HT-29 (cell line): Measurements from ENCODE around the gene CLNS1A. TPM values are rescaled to one million over a fixed set of nuclear protein-coding genes. Genes with fewer than 3 reads are reported as not detected.
A peak's percentile ranks its signal among the peaks of the same experiment; 100 is the strongest.
"Not testable (repeated sequence)": the region's sequence is repeated elsewhere in the genome, so short reads cannot be mapped to it uniquely, and the experiment has no call there.

ENCODE experiments used
- DNase-seq: peaks from one replicate; pipeline ENCODE4 v3.0.0-alpha.2; 2015; ENCODE audit warnings: low spot score
- total RNA-seq: library from RNA; depleted of rRNA; stranded (reverse); fragments of >200 nt; shearing (Covaris generic); gene quantifications from 2 replicates; pipeline ENCODE4 v1.2.3, GENCODE V29; 2014

Gene CLNS1A
- total RNA-seq, 1 experiment from 2014 or later: 213 TPM

DNA sequence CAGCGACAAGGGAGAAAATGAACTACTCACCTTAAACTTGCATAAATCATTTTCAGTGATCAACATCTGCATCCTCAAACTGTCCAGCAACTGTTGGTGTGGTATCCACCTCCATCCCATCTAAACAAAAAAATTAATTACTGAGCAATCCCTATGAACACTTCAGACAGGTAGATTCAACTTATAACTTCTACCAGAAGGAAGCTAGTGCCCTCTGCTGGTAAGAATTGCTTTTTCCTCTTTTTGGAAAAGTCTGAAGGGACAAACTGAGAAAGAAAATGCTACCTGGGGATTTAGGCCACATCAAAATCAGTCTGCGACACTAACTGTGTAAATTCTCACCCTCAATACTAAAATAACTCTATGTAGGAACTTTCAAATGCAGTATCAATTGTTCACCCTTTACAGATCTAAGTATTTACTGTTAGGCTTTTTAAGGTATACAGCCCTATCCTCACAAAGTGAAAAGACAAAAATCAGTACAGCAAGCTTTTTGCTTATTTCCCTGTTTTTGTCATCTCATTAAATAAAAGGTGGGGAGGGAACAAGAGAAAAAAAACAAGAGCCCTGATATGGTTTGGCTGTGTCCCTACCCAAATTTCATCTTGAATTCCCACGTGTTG is 17.9 kb downstream of the CLNS1A start:
- DNase-seq: peak; percentile 90

DNA sequence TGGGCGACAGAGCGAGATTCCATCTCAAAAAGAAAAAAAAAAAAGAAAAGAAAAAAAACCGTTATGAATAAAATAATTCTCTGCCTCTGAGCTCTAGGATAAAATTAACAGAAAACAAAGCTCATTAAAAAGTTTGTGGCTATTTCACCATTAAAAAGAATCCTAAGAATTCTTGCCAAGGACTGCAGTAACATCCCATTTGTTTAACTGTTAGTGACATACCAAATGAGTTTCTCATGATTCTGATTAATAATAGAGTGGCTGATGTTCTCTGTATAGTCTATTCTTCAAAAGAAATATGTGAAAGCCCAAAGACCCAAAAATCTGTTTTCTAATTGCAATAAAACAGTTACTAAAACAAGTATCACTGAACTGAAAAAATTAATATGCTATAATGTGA is 19.7 kb downstream of the CLNS1A start:
- DNase-seq: no peak

DNA sequence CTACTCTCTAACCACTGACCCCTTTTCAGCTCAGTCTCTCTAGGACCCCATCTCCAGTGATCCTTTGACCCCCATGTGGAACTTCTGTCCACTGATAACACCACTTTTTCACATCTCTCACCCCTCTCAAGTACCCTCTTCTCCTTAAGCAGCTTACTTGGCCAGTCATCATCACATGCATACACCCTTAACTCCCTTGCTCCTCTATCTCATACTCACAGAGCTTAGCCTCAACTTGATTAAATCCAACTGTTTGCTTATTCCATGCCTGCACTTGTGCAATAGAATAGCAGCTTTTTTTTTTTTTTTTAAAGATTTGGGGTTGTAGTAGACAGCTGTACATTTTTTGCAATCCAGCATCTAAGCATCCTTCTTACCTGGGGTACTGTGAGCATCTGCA is 25.7 kb downstream of the CLNS1A start:
- no peak for DNase-seq

DNA sequence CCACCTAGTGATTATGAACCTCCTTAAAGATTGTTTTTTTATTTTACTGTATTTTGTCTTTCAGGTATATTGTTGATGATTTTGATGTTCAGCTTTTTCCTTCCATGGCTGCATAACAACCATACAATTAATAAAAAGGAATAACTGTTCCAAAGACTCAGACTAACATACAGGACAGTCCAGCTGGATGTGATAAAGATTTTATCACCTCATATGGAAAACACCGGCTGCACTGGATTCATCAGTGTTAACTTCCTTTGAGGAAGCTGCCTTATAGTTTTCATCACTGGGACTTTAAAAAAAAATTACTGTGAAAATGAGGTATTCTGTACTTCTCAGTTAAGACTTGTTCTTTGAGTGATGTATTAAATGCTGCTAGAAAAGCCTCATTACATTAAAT is 28.4 kb downstream of the CLNS1A start:
- no peak for DNase-seq

DNA sequence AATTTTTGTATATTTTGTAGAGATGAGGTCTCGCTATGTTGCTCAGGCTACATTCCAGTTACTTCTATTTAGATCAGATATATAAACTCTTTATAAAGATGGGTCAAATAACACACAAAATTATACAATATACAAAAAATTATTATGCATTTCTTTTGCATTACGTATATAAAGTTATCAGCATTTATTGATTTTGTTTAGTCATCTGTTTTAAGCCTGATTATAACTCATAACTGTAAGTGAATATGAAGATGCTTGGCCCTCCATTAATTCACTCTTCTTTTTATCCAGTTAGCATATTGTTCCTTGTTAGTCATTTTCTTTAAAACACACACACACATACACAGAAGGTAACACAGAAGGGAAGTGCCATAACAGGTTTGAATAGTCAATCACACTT is 33.3 kb downstream of the CLNS1A start:
- DNase-seq: no peak

DNA sequence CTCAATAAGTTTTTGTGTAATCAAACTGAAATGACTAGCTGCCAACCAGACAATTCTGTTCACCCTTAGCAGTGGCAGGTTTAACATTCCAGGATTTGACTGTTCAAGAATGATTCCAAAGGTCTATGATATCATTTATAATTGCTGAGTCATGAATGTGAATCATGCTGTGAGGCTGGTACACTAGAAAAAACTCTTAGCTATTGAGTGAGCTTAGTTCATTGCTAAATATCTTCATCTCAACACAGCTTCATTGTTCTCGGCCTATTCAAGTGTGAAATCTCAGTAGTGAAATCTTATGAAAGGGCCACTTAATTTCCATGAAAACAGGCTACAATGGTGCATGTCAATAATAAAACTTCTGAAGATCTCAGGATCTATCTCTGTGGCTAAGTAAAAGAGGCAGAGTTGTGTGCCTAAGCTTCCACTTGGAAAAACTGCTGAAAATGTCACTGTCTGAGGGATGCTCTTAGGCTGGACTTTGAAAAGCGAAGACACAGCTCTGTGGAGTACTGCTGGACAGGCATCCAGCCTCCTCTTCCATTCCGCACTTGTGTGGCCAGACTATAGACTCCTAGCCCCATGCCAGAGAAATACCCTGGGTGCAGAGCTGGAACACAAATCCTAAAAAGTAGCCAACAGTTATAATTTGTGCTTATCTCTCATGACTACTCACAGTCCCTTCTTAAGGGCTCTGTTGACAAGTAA is 35.1 kb downstream of the CLNS1A start:
- peak; percentile 58 for DNase-seq

DNA sequence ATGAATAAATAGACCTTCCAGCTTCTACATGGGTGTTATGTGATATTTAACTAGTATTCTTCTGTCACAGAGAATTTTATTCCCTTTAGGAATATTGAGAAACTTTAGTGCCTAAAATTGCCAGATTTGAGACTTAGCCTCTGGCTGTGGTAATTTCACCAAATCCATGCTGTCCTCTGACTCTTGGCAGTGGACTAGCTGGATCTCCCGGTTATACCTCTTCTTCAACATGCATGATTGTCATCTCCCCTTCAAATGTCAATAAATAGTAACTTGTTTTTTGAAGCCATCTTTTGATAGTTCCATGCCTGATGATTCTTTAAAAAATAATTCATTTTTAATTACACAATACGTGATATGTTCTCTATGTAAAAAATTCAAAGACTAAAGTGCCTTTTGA is 39.4 kb downstream of the CLNS1A start:
- no peak for DNase-seq

DNA sequence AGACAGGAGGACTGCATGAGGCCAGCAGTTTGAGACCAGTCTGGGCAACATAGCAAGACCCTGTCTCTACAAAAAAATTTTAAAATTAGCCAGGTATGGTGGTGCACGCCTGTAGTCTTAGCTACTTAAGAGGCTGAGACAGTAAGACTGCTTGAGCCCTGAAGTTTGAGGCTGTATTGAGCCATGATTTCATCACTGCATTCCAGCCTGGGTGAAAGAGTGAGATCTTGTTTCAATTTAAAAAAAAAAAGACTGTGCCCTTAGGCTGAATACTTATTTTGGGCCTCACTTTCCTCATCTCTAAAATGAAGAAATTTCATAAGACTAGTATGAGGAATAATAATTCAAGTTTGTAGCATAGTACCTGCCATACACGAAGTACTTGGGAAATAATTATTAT is 41.0 kb downstream of the CLNS1A start:
- DNase-seq: no peak

DNA sequence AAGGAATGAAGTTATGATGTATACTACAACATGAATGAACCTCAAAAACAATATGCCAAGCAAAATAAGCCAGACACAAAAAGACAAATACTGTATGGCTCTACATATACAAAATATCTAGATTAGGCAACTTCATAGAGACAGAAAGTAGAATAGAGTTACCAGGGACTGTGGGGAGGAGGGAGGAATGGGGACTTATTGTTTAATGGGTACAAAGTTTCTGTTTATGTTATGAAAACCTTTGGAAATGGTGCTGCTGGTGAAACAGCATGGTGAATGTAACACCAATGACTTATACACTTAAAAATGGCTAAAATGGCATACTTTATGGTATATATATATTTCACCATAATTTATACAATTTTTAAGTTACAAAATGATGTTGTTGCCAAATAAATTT is 43.7 kb downstream of the CLNS1A start:
- no peak for DNase-seq

DNA sequence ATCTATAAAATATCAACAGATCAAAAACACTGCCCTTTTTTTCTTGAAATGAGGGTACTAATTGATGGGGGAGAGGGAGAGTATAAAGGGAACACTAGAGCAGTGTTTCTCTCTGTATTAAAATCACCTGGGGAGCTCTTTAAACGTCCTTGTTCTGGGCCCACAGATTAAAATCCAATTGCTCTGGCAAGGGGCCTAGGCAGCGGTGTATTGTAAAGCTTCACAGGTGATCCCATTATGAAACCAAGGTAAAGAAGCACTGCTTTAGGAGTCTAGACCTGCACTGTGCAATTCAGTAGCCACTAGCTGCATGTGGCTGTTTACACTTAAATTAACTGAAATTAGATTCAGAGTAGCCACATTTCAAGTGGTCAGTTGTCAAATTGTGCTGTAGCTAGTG is 44.9 kb downstream of the CLNS1A start:
- DNase-seq: no peak

DNA sequence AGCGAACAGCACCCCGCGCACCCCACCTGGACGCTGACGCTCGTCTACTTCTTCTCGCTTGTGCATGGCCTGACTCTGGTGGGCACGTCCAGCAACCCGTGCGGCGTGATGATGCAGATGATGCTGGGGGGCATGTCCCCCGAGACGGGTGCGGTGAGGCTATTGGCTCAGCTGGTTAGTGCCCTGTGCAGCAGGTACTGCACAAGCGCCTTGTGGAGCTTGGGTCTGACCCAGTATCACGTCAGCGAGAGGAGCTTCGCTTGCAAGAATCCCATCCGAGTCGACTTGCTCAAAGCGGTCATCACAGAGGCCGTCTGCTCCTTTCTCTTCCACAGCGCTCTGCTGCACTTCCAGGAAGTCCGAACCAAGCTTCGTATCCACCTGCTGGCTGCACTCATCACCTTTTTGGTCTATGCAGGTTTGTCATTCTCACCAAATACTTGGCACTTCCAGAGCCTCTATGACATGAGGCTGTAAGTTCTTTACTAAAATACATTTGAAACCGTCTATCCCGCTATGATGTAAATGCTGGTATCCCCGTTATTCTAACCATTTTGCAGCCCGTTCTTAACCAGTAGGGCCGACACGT is 47.3 kb downstream of the CLNS1A start:
- peak; percentile 79 for DNase-seq

DNA sequence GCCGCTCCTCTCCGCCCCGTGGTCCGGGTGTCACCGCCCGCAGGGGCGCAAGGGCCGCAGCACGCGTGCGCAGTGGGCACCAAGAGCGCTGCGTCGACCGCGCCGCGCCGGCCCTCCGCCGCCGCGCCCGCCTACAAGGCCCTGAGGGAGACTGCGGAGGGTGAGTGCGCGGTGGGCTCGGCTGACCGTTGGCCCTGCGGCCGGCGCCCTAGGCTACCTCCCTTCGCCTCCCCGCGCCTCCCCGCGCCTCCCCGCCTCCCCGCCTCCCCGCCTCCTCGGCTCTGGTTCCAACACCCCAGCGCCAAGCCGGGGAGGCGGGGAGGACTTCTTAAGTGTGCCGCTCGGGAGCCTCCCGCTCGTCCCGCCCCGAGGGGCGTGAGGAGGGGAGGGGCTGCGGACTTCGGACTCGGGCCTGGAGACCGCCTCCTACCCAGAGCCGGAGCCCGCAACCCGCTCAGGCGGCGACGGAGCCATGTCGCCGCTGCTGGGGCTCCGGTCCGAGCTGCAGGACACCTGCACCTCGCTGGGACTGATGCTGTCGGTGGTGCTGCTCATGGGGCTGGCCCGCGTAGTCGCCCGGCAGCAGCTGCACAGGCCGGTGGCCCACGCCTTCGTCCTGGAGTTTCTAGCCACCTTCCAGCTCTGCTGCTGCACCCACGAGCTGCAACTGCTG is 47.9 kb downstream of the CLNS1A start, which contains the start of gene AQP11:
TSS of gene AQP11 (plus strand) at position 433 of the 673 bp plus-strand sequence. CDS start at position 473, 40 bp downstream.
- peak; percentile 92 for DNase-seq

DNA sequence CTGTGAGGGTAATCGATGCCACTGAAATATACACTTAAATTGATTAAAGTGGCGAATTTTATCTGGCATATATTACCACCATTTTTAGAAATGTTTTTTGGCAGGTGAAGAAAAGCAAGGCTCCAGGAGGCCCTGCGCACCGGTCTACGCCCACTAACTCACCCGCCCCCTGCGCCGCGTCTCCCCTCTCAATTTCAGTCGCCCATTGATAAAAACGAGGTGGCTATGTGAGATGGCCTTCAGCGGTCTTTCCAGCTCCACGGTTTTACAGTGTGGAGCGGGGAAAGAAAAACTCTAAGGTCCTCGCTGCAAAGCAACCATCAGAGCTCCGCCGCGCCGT is 48.4 kb downstream of the CLNS1A start:
- DNase-seq: no peak

DNA sequence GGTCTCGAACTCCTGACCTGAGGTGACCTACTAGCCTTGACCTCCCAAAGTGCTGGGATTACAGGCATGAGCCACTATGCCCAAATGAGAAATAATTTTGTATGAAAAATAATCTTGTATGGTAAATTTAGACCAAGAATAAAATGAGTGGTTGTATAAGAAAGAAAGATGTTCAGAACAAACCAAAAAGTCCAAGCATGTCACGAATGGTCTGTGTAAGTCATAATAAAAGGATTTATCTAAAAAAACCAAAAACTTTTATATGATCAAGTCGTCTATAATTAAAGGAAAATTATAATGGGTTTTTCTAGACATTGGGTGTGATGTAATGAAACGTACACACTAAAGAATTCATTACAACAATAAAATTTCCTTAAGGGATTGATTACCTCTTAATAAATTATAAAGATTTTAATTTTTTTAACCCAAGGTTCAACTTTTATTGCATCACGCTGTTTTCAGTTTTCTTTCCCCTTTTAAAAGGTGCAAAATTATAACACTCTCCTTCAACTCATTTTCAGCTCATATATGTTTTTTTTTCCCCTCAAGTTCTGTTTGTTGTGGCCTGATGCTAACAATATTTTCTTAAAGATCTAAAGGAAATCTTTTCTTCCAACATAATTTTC is 56.8 kb downstream of the CLNS1A start:
- no peak for DNase-seq

DNA sequence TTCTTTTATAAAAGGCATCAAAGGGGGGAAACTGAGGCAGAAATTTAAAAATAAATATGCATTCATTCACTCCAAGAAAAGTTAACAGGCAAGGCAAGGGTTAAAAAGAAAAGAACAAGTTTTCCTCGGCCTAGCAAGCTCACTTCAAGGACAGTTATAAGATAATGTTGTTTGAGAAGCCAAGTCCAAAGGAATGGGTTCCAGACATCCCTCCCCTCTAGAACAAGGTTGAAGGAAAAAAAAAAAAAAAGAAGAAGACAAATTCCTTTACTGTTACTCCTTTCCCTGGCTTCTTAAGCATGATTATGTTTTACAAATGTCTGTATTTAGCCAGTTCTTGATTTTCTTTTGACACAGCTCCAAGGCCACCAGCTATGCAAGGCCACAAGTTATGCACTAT is 62.2 kb downstream of the CLNS1A start:
- not testable (repeated sequence) for DNase-seq

DNA sequence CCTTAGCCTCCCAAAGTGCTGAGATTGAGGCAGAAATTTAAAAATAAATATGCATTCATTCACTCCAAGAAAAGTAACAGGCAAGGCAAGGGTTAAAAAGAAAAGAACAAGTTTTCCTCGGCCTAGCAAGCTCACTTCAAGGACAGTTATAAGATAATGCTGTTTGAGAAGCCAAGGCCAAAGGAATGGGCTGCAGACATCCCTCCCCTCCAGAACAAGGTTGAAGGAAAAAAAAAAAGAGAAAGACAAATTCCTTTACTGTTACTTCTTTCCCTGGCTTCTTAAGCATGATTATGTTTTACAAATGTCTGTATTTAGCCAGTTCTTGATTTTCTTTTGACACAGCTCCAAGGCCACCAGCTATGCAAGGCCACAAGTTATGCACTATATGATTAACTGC is 66.7 kb downstream of the CLNS1A start:
- DNase-seq: not testable (repeated sequence)

DNA sequence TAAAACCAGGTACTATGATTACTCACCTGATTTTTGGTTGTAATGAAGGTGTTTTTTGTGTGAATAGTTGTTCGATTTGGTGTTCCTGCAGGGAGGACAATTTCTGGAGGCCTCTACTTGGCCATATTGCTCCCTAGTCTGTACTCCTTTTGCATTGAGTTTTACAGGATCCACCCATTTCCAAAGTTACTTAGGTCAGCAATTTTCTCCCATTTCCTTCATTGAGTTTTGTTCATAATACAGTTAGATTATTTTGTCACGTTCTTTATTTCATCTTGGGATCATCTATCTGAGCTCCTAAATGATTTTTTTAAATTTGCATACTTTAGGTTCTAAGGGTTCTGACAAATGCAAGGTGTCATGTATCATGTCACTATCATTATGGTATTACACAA is 67.9 kb downstream of the CLNS1A start:
- DNase-seq: no peak

DNA sequence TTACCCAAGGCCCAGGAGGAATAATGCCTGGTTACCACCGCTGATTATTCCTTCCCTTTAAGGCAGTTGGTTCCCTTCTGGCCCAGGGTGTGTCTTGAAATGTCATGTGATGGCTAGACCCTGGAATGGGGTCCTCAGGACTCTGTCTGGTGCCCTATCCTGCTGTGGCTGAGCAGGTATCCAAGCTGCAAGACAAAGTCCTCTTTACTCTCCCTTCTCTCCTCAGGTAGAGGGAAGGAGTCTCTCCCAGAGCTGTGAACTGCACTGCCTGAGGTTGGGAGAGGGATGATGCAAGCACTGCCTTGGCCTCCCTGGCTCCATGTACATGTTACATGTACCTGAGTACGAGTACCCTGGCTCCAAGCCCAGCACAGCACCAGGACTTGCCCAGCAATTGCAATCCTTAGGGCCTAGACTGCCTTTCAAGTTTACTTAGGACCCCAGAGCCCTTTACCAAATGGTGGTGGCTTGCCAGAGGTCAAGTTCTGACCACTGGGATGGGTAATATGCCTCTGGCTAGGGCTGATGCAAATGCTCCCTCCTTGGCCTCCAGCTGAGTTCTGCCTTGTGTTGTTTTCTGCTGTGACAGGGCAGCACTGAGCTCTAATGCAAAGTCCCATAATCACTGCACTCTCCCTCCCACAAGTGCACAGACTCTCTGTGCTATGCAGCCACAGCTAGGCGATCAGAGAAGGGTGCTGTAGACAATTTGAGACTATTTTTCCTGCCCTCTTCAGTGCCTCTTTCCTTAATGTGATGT is 68.5 kb downstream of the CLNS1A start:
- no peak for DNase-seq

DNA sequence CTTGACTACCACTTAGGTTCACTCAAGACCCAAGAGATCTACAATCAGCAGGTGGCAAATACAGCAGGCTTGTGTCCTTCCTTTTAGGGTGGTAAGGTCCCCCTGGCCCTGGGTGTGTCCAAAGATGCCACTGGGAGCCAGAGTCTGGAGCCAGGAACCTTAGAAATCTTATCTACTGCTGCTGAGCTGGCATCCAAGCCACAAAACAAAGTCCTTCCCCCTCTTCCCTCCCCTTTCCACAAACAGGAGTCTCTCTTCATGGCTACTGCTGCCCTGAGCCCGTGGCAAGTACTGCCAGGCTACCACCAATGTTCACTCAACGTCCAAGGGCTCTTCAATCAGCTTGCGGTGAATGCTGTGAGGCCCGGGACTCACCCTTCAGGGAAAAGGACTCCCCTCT is 69.3 kb downstream of the CLNS1A start:
- no peak for DNase-seq
